Thyroid gland (tissue), 4 donors: ENCODE data around the gene NUB1. TPM values are rescaled to one million over a fixed set of nuclear protein-coding genes. Genes with fewer than 3 reads are reported as not detected.

Experiments
- DNase-seq, 2 donors: peaks; one replicate each; pipeline ENCODE4 v3.0.0-alpha.2; 2019
- H3K27ac ChIP-seq, 3 donors: fragments of 200-600 bp; sonication (generic); 1 replicate in 2 of 3; 2 replicates in 1 of 3; pipeline ENCODE4 v1.5.1; 2016 to 2019; ENCODE audit warnings: mild to moderate bottlenecking in 1 of 3, moderate library complexity in 1 of 3
- H3K27me3 ChIP-seq: fragments of 200-600 bp; sonication (generic); one replicate; pipeline ENCODE4 v1.5.1; 2019
- H3K36me3 ChIP-seq, 2 donors: fragments of 200-600 bp; sonication (generic); one replicate each; pipeline ENCODE4 v1.5.1; 2016 to 2019
- H3K4me1 ChIP-seq, 2 donors: fragments of 200-600 bp; sonication (generic); one replicate each; pipeline ENCODE4 v1.5.1; 2017 to 2019
- H3K4me3 ChIP-seq, 3 donors: fragments of 200-600 bp; sonication (generic); replicated peaks in 1 of 3; 1 replicate in 2 of 3; 2 replicates in 1 of 3; pipeline ENCODE4 v1.5.1; 2016; ENCODE audit warnings: mild to moderate bottlenecking in 1 of 3
- H3K9me3 ChIP-seq: fragments of 200-600 bp; sonication (generic); one replicate; pipeline ENCODE4 v1.5.1; 2017
- CTCF ChIP-seq, 6 experiments: fragments of 200-600 bp in 3 of 6; fragments of 450-650 bp in 3 of 6; sonication (generic) in 3 of 6; IDR thresholded peaks; one replicate each; pipeline ENCODE4 v1.5.1; 2016 to 2019; ENCODE audit warnings: antibody characterized with exemption in 6 of 6, mild to moderate bottlenecking in 2 of 6, inconsistent platforms in 1 of 6, moderate library complexity in 1 of 6
- POLR2A ChIP-seq, 2 donors: fragments of 450-650 bp; IDR thresholded peaks; one replicate each; pipeline ENCODE4 v1.6.1; 2017; ENCODE audit warnings: antibody characterized with exemption in 2 of 2, mild to moderate bottlenecking in 2 of 2, moderate library complexity in 1 of 2
- WGBS, 2 donors: methylation state at CpG; one replicate each; pipeline ENCODE4 v1.1.5; 2017; 5-methylcytosine and 5-hydroxymethylcytosine counted together
- intact Hi-C: fragments of 100-400 bp; cut with DNase I; formaldehyde crosslinking; loops from one replicate; pipeline ENCODE4 v1.15.1; 2023
- total RNA-seq, 4 donors: library from RNA; depleted of rRNA; stranded (reverse); fragments of >200 nt; gene quantifications; one replicate each; pipeline ENCODE4 v1.2.3, GENCODE V29; 2016

Gene NUB1
- total RNA-seq, 4 donors from 2014 or later: 56.9 to 75.5 (median 71.4) TPM

GRCh38 chr7:151425670-151426440 lies 84.2 kb downstream of the NUB1 start:
- H3K4me1 ChIP-seq: peaks cover 49 to 58% of the 10 kb centered on the region in 2 donors
- 51 to 59% methylated on average over 7 of the region's 7 CpGs for WGBS, 2 donors
- no peak for DNase-seq

GRCh38 chr7:151426441-151426903 lies 84.9 kb downstream of the NUB1 start:
- Histone ChIP-seq H3K27ac (peak overlapping the region; percentile 85 to 93 (median 92)), H3K9me3 (no peaks in the 10 kb centered on the region), H3K27me3 (no peaks in the 10 kb centered on the region), H3K4me3 (no peak overlapping the region), H3K4me1 (peaks cover 54 to 64% of the 10 kb centered on the region in 2 donors), H3K36me3 (no peaks in the 10 kb centered on the region)
- intact Hi-C loops: no loop called here
- WGBS, 2 donors: 54 to 55% methylated on average over 14 of the region's 14 CpGs
- peak; percentile 71 to 81 for DNase-seq
- TF ChIP-seq POLR2A (IDR thresholded peaks at IDR 0.05): no peak
- TF ChIP-seq CTCF (IDR thresholded peaks at IDR 0.05): no peak

More at GRCh38 chr7:151425670-151426440, 84.2 kb downstream of the NUB1 start:
- TF ChIP-seq POLR2A (IDR thresholded peaks at IDR 0.05) (no peak), CTCF (IDR thresholded peaks at IDR 0.05) (no peak)
- Histone ChIP-seq H3K27ac (peak overlapping the region; percentile 69 to 93 (median 92)), H3K4me3 (no peak overlapping the region), H3K27me3 (no peaks in the 10 kb centered on the region), H3K9me3 (no peaks in the 10 kb centered on the region), H3K36me3 (no peaks in the 10 kb centered on the region)
- intact Hi-C loops: no loop called here

- Histone ChIP-seq H3K9me3 (no peaks in the 10 kb centered on the region), H3K4me1 (peaks cover 54 to 69% of the 10 kb centered on the region in 2 donors), H3K27me3 (no peaks in the 10 kb centered on the region), H3K27ac (peak overlapping the region; percentile 85 to 93 (median 92)), H3K4me3 (no peak overlapping the region), H3K36me3 (no peaks in the 10 kb centered on the region)
- intact Hi-C loops: no loop called here
- peak in 1 of 2 donors; percentile 45 for DNase-seq
- TF ChIP-seq POLR2A (IDR thresholded peaks at IDR 0.05): no peak
- TF ChIP-seq CTCF (IDR thresholded peaks at IDR 0.05): no peak
- 54 to 77% methylated on average over 11 to 20 of the region's 23 CpGs for WGBS, 2 donors
Observed at GRCh38 chr7:151426904-151427704, 85.5 kb downstream of the NUB1 start.

GRCh38 chr7:151427705-151428377 lies 86.2 kb downstream of the NUB1 start:
- intact Hi-C loops: no loop called here

More at GRCh38 chr7:151427705-151428377, 86.2 kb downstream of the NUB1 start:
- no peak overlapping the region for H3K4me3 ChIP-seq
- H3K9me3 ChIP-seq: no peaks in the 10 kb centered on the region
- H3K27ac ChIP-seq: peak overlapping the region; percentile 85 to 93 (median 92)
- peak in 1 of 2 donors; percentile 51 for DNase-seq
- H3K4me1 ChIP-seq: peaks cover 54 to 74% of the 10 kb centered on the region in 2 donors
- H3K36me3 ChIP-seq: no peaks in the 10 kb centered on the region
- TF ChIP-seq POLR2A (IDR thresholded peaks at IDR 0.05) (no peak), CTCF (IDR thresholded peaks at IDR 0.05) (no peak)
- H3K27me3 ChIP-seq: no peaks in the 10 kb centered on the region
- WGBS, 2 donors: 22 to 43% methylated on average over 10 of the region's 10 CpGs

Other genes with a start within 250 kb of the NUB1 start
- gene GBX1, start 174.1 kb upstream of the NUB1 start, total RNA-seq: not detected
- gene ASB10, start 154.6 kb upstream of the NUB1 start, total RNA-seq: not detected
- gene H2BK1, start 131.3 kb upstream of the NUB1 start, total RNA-seq: not detected
- gene ABCF2, start 114.6 kb upstream of the NUB1 start, total RNA-seq: 10 to 100 TPM; 23.8 to 39.4 (median 34.1) TPM
- 10 to 100 TPM; 33.9 to 82.4 (median 58.7) TPM for gene CHPF2, start 109.3 kb upstream of the NUB1 start, total RNA-seq
- 10 to 100 TPM; 42.2 to 56.7 (median 47.2) TPM for gene SMARCD3, start 93.1 kb upstream of the NUB1 start, total RNA-seq
- gene WDR86, start 68.2 kb downstream of the NUB1 start, total RNA-seq: 100 to 1,000 TPM in 3 of 4 donors, 10 to 100 TPM in 1; 99.5 to 203 (median 142) TPM
- gene CRYGN, start 98.3 kb downstream of the NUB1 start, total RNA-seq: 10 to 100 TPM; 16.4 to 45.5 (median 24.5) TPM
- gene RHEB, start 178.1 kb downstream of the NUB1 start, total RNA-seq: 100 to 1,000 TPM in 2 of 4 donors, 10 to 100 TPM in 2; 88.3 to 104 (median 95.6) TPM